Gastrocnemius medialis (tissue), 4 donors: ENCODE results near the gene ACSBG1. TPM values are rescaled to one million over a fixed set of nuclear protein-coding genes. Genes with fewer than 3 reads are reported as not detected.

Source experiments
- ATAC-seq, 2 donors: fragments of 150-250 bp; one replicate each; pipeline ENCODE4 v1.9.1; 2016
- DNase-seq, 2 donors: peaks; one replicate each; pipeline ENCODE4 v3.0.0-alpha.2; 2019
- H3K27ac ChIP-seq, 4 donors: fragments of 200-600 bp; sonication (generic); 1 replicate in 1 of 4; 2 replicates in 3 of 4; pipeline ENCODE4 v1.5.1; 2016 to 2018; ENCODE audit warnings: mild to moderate bottlenecking in 2 of 4, moderate library complexity in 1 of 4
- H3K27me3 ChIP-seq, 3 donors: fragments of 200-600 bp; sonication (generic) in 2 of 3; 1 replicate in 1 of 3; 2 replicates in 2 of 3; pipeline versions ENCODE4 v1.5.1 to v1.6.0; 2016 to 2019; ENCODE audit warnings: mild to moderate bottlenecking in 1 of 3, moderate library complexity in 1 of 3
- H3K36me3 ChIP-seq, 2 donors: fragments of 200-600 bp; sonication (generic) in 1 of 2; one replicate each; pipeline ENCODE4 v1.5.1; 2017 to 2018
- H3K4me1 ChIP-seq, 2 donors: fragments of 200-600 bp; sonication (generic) in 1 of 2; one replicate each; pipeline ENCODE4 v1.5.1; 2016 to 2017; ENCODE audit warnings: mild to moderate bottlenecking in 2 of 2
- H3K4me3 ChIP-seq, 4 donors: fragments of 200-600 bp; sonication (generic) in 3 of 4; 1 replicate in 1 of 4; 2 replicates in 3 of 4; pipeline ENCODE4 v1.5.1; 2016 to 2019; ENCODE audit warnings: mild to moderate bottlenecking in 2 of 4
- H3K9me3 ChIP-seq, 3 donors: fragments of 200-600 bp; sonication (generic) in 2 of 3; 1 replicate in 1 of 3; 2 replicates in 2 of 3; pipeline ENCODE4 v1.5.1; 2016 to 2019
- CTCF ChIP-seq, 5 experiments: fragments of 450-650 bp in 3 of 5; fragments of 200-600 bp in 2 of 5; sonication (generic) in 2 of 5; IDR thresholded peaks in 4 of 5; conservative IDR thresholded peaks in 1 of 5; 1 replicate in 4 of 5; 2 replicates in 1 of 5; pipeline ENCODE4 v1.5.1; 2016 to 2019; ENCODE audit warnings: antibody characterized with exemption in 5 of 5, mild to moderate bottlenecking in 3 of 5, moderate library complexity in 3 of 5
- POLR2A ChIP-seq, 2 donors: fragments of 450-650 bp; IDR thresholded peaks; one replicate each; pipeline ENCODE4 v1.6.1; 2017; ENCODE audit warnings: antibody characterized with exemption in 2 of 2, mild to moderate bottlenecking in 2 of 2, moderate library complexity in 2 of 2
- in situ Hi-C, 4 donors: fragments of 200-750 bp; cut with MboI; loops; one replicate each; pipeline versions ENCODE4 v1.15.0 to v1.8.0; 2017; ENCODE audit warnings: low sequenced_read_pairs in 4 of 4
- intact Hi-C: fragments of 100-400 bp; cut with DNase I; formaldehyde crosslinking; loops from one replicate; pipeline ENCODE4 v1.15.1; 2023; ENCODE audit warnings: low total_unique reads
- total RNA-seq, 4 donors: library from RNA; depleted of rRNA; stranded (reverse); fragments of >200 nt; gene quantifications; one replicate each; pipeline versions ENCODE4 v1.1.0 to v1.2.3, GENCODE V29; 2016

ACSBG1 gene
- total RNA-seq, 4 donors from 2014 or later = 1.9 TPM; not detected in 3

GRCh38 chr15:78178064-78178463, 56.3 kb downstream of the ACSBG1 start:
- intact Hi-C loops = loop anchor here (5.0 kb wide), 1 partner anchor 46 kb away; the partner anchor contains the start of gene CIB2
- in situ Hi-C loops = loop anchor here in 2 of 4 donors (10.0 kb wide), 2 partner anchors 57 to 67 kb away; partner anchors contain the start of gene ACSBG1 (in 1 of the 2)
- Histone ChIP-seq H3K27me3 (no peaks in the 10 kb centered on the region), H3K4me3 (no peak overlapping the region), H3K27ac (no peak overlapping the region), H3K9me3 (no peaks in the 10 kb centered on the region), H3K4me1 (peaks cover 0 to 2% of the 10 kb centered on the region in 2 donors), H3K36me3 (no peaks in the 10 kb centered on the region)
- TF ChIP-seq POLR2A (IDR thresholded peaks at IDR 0.05) (no peak), CTCF (IDR thresholded peaks at IDR 0.05 in 4 of 5, conservative IDR thresholded peaks at IDR 0.05 in 1 of 5) (no peak)
- no peak for DNase-seq
- no peak for ATAC-seq

- no peak for ATAC-seq
- DNase-seq = peak in 1 of 2 donors; percentile 33
- no peaks in the 10 kb centered on the region for H3K9me3 ChIP-seq
- TF ChIP-seq CTCF (IDR thresholded peaks at IDR 0.05 in 4 of 5, conservative IDR thresholded peaks at IDR 0.05 in 1 of 5) = peak; percentile 59 to 80 (median 64)
- no peak for TF ChIP-seq POLR2A (IDR thresholded peaks at IDR 0.05)
- H3K4me3 ChIP-seq = no peak overlapping the region
- H3K36me3 ChIP-seq = peaks cover 0 to under 1% of the 10 kb centered on the region in 2 donors
- H3K4me1 ChIP-seq = peaks cover 0 to 2% of the 10 kb centered on the region in 2 donors
- H3K27me3 ChIP-seq = no peaks in the 10 kb centered on the region
- intact Hi-C loops (loop anchor here (1.0 to 5.0 kb wide), 2 partner anchors 45 to 65 kb away; partner anchors contain the start of gene CIB2), in situ Hi-C loops (loop anchor here in 2 of 4 donors (10.0 kb wide), 2 partner anchors 57 to 67 kb away; partner anchors contain the start of gene ACSBG1 (in 1 of the 2))
- H3K27ac ChIP-seq = no peak overlapping the region
Measured at GRCh38 chr15:78177447-78177873, 56.9 kb downstream of the ACSBG1 start.

- DNase-seq = no peak
- intact Hi-C loops = loop anchor here (5.0 kb wide), 1 partner anchor 43 kb away; the partner anchor contains the start of gene CIB2
- Histone ChIP-seq H3K27me3 (no peaks in the 10 kb centered on the region), H3K4me1 (peaks cover 0 to 6% of the 10 kb centered on the region in 2 donors), H3K36me3 (peaks cover 0 to 21% of the 10 kb centered on the region in 2 donors), H3K4me3 (no peak overlapping the region), H3K9me3 (no peaks in the 10 kb centered on the region), H3K27ac (no peak overlapping the region)
- in situ Hi-C loops = loop anchor here in 2 of 4 donors (10.0 kb wide), 2 partner anchors 59 to 69 kb away; partner anchors contain the start of gene ACSBG1 (in 1 of the 2)
- ATAC-seq = no peak
- no peak for TF ChIP-seq CTCF (IDR thresholded peaks at IDR 0.05 in 4 of 5, conservative IDR thresholded peaks at IDR 0.05 in 1 of 5)
- TF ChIP-seq POLR2A (IDR thresholded peaks at IDR 0.05) = no peak
Measured at GRCh38 chr15:78175330-78175729, 59.0 kb downstream of the ACSBG1 start.

GRCh38 chr15:78174401-78174800, 60.0 kb downstream of the ACSBG1 start:
- Histone ChIP-seq H3K27ac (no peak overlapping the region), H3K27me3 (no peaks in the 10 kb centered on the region), H3K4me3 (no peak overlapping the region), H3K9me3 (no peaks in the 10 kb centered on the region), H3K36me3 (peaks cover 4 to 31% of the 10 kb centered on the region in 2 donors), H3K4me1 (peaks cover 0 to 6% of the 10 kb centered on the region in 2 donors)
- TF ChIP-seq POLR2A (IDR thresholded peaks at IDR 0.05) = no peak
- no peak for TF ChIP-seq CTCF (IDR thresholded peaks at IDR 0.05 in 4 of 5, conservative IDR thresholded peaks at IDR 0.05 in 1 of 5)
- no peak for ATAC-seq
- DNase-seq = no peak
- intact Hi-C loops (no loop called here), in situ Hi-C loops (loop anchor here in 2 of 4 donors (10.0 kb wide), 2 partner anchors 60 to 70 kb away; partner anchors contain the start of gene ACSBG1 (in 1 of the 2))
